ENCODE measurements around the gene HYAL1.

Gene HYAL1

GRCh38 chr3:50260027-50260941 is 43.1 kb downstream of the HYAL1 start:
- peak; percentile 98 for DNase-seq (ENCODE audit: low spot score)

DNA sequence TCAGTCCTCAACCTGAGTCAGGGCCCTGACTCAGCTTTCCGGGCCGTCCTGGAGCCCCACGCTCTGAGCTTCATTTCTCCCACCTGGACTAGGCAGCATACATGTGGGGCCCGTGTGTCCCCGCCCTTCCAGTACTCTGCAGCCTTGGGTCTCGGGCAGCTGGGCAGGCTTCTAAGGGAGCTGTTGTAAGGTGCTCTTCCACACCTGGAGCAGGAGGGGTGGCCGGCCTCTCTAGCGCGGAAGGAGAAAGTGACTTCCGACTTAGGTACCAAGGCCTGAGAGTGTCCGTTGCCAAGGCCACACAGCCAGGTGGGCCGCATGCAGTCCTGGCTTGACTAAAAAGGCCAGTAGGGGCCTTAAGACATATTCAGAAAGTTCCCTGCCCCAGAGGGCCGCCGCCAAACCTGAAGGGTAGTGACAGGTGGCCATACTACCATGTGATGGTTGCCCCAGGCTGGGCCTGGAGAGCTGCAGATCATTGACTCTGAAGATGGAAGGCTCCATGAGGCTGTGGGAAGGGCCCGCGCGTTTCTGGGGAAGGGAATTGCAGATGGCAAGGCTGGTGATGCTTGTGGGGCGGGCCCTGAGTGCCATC is 43.8 kb downstream of the HYAL1 start:
- DNase-seq (ENCODE audit: low spot score): no peak

DNA sequence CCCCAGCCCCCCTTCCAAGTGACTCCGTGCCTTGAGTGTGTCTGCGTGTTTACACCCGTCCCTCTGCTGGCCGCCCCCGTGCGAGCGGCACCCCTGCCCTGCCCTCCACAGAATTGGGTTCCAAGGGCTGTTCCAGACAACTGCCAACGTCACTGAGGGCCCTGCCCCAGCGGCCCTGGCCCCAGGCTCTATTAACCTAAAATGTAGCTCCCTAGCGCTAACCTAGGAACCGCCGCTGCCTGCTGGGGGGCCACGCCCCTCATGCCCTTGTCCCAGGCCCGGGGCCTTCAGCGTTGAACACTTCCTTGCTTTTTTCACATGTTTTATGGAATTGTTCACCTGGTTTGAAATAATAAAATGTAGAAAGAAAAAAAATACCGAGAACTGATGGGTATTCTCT is 44.4 kb downstream of the HYAL1 start:
- no peak for DNase-seq (ENCODE audit: low spot score)

DNA sequence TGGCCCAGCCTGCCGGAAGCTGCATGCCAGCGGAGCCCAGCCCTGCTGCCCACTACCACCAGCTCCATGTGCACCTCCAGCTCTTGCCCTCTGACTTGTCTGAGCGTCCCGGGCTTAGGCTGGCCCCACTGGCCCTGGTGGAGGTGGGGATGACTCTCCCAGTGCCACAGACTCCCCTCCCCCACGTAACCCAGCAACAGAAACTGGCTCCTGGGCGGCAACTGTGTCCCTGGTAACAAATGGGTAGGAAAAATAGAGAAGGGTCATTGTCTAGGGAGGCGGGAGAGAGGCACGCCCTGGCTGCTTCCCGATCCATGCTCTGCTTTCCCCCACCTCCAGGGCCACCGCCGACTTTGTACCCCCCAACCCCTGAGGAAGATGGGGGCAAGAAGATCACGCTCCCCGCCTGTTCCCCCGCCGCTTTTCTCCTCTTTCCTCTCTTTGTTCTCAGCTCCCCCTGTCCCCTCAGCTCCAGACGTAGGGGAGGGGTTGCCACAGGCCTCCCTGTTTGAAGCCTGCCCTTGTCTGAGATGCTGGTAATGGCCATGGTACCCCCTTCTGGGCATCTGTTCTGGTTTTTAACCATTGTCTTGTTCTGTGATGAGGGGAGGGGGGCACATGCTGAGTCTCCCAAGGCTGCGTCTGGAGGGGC is 45.2 kb downstream of the HYAL1 start:
- DNase-seq (ENCODE audit: low spot score): no peak

DNA sequence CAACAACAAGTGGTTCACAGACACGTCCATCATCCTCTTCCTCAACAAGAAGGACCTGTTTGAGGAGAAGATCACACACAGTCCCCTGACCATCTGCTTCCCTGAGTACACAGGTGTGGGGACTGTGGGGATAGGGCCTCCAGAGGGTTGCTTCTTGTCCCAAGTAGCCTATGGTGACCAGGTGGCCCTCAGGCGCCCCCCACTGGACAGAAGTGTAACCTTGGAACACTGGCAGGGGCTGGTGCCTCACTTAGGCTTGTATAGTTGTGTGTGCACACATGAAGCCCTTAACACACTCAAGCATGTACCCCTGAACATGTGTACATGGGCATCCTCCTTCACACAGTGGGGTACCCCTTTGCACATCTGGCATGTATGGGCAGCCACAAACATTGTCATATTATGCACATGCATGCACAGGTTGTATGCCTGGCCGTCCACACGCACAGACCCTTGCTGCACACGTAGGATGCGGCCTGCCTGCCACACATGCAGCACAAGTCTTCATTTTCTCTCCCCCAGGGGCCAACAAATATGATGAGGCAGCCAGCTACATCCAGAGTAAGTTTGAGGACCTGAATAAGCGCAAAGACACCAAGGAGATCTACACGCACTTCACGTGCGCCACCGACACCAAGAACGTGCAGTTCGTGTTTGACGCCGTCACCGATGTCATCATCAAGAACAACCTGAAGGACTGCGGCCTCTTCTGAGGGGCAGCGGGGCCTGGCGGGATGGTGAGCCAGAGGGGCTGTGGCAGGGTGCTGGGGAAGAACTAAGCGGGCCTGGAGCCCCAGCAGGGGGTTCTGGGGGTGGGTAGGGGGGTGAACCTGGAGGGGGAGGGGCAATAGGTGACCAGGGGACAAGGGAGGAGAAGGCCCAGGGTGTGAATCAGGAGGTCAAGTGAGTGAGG is 46.1 kb downstream of the HYAL1 start:
- peak; percentile 60 for DNase-seq (ENCODE audit: low spot score)

GRCh38 chr3:50255251-50255615 is 48.1 kb downstream of the HYAL1 start:
- no peak for DNase-seq (ENCODE audit: low spot score)

DNA sequence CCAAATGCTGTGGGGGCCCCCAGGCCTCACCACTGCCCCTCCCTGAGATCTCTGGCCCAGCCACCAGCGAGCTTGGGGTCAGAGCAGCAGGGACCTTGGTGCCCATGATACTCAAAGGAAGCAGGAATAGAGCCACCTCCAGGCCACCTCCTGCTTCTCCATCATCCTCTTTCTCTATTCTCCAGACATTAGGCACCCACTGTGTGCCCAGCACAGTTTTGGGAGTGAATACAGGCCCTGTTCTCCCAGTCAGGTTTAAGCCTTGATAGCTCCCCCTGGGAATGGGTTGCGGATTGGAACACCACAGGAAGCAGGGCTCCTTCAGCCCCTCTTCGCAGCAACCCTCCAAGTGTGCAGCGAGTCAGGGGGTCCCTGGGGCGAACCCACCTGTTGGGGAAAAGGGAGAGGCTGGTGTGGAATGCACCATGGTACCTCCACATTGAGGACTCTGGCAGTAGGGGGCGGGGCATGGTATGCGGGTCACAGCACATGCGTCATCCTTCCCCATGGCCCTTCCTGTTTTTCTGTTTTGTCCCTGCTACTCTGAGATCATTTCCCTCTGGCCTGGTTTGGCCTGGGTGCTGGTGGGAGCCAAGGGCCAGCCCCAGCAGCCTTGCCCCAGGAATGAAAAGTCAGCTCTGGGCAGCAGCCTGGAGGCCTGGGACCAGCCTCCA is 48.7 kb downstream of the HYAL1 start:
- no peak for DNase-seq (ENCODE audit: low spot score)

GRCh38 chr3:50251220-50251619 is 52.2 kb downstream of the HYAL1 start:
- DNase-seq (ENCODE audit: low spot score): no peak

- no peak for DNase-seq (ENCODE audit: low spot score)
These were observed 52.9 kb downstream of the HYAL1 start for GRCh38 chr3:50250514-50250913.
